Measurements from ENCODE around the gene FGF10. TPM values are rescaled to one million over a fixed set of nuclear protein-coding genes. Genes with fewer than 3 reads are reported as not detected.

The FGF10 gene
- total RNA-seq, 1 experiment from 2014 or later, result 0.16 TPM

- DNase-seq (ENCODE audit: low spot score), result no peak
Observed at GRCh38 chr5:44257653-44258365, 131.4 kb downstream of the FGF10 start.

- no peak for DNase-seq (ENCODE audit: low spot score)
Observed at GRCh38 chr5:44257221-44257620, 132.0 kb downstream of the FGF10 start.

Data from A172 (cell line).